GM12878 (cell line): ENCODE measurements around the gene C19orf81. TPM values are rescaled to one million over a fixed set of nuclear protein-coding genes. Genes with fewer than 3 reads are reported as not detected.

ENCODE experiments used
- ATAC-seq: fragments of 200-7000 bp; cut with Tn5 transposase; 3 replicates; pipeline ENCODE4 v1.9.1; 2020; ENCODE audit warnings: mild to moderate bottlenecking, moderate library complexity
- BruUV-seq: library from RNA; stranded (reverse); fragments of 400-500 nt; replicated peaks from 2 replicates; lab custom pipeline; 2021; lab: Mats Ljungman, UMichigan
- CTCF ChIA-PET: fragments of 300-600 bp; sonication (Branson Sonifier 250); formaldehyde crosslinking; extraction: SDS; loops from one replicate; lab custom pipeline; 2021; ENCODE audit warnings: inconsistent platforms; lab: Yijun Ruan, JAX
- POLR2A ChIA-PET: fragments of 350-600 bp; formaldehyde crosslinking; extraction: SDS; loops from one replicate; lab custom pipeline; 2021; ENCODE audit warnings: inconsistent platforms; lab: Charles Lee
- RAD21 ChIA-PET: fragments of 300-600 bp; sonication (Branson Sonifier 250); formaldehyde crosslinking; loops from one replicate; lab custom pipeline; 2023; ENCODE audit warnings: antibody characterized with exemption; ENCODE audit not compliant: unreplicated experiment; lab: Charles Lee
- SMC1A ChIA-PET: fragments of 300-600 bp; sonication (Branson Sonifier 250); formaldehyde crosslinking; loops from one replicate; lab custom pipeline; 2023; ENCODE audit not compliant: unreplicated experiment, uncharacterized antibody; lab: Charles Lee
- DNase-seq: peaks from one replicate; pipeline ENCODE4 v3.0.0-alpha.2; 2011; ENCODE audit warnings: low read depth, low spot score
- FAIRE-seq: peaks from 3 replicates; lab custom pipeline; 2011; peaks lifted over from hg19 to GRCh38; lab: Jason Lieb, UNC
- H2AFZ ChIP-seq: 2 replicates; pipeline ENCODE4 v1.6.0; 2011; ENCODE audit warnings: low read depth, low read length, control low read depth; ENCODE audit not compliant: control insufficient read depth
- H3K27ac ChIP-seq: 2 replicates; pipeline ENCODE4 v1.5.1; 2011; ENCODE audit warnings: control low read depth; ENCODE audit not compliant: control insufficient read depth, insufficient read depth
- H3K27me3 ChIP-seq, 2 experiments: replicated peaks in 1 of 2; 2 replicates each; pipeline versions ENCODE4 v1.6.0 to v1.6.1; 2011; ENCODE audit warnings: low read length in 1 of 2; ENCODE audit not compliant: control insufficient read depth in 2 of 2, insufficient read depth in 2 of 2
- H3K36me3 ChIP-seq, 2 experiments: 2 replicates each; pipeline ENCODE4 v1.5.1; 2011; ENCODE audit warnings: low read length in 1 of 2; ENCODE audit not compliant: control insufficient read depth in 2 of 2, insufficient read depth in 2 of 2
- H3K4me1 ChIP-seq: 2 replicates; pipeline ENCODE4 v1.6.1; 2011; ENCODE audit warnings: mild to moderate bottlenecking, low read length, moderate library complexity, mixed read lengths; ENCODE audit not compliant: control insufficient read depth, insufficient read depth
- H3K4me2 ChIP-seq: 2 replicates; pipeline ENCODE4 v1.6.0; 2011; ENCODE audit warnings: control low read depth; ENCODE audit not compliant: control insufficient read depth, insufficient read depth
- H3K4me3 ChIP-seq: fragments of 200-600 bp; sonication (generic); 2 replicates; pipeline ENCODE4 v1.5.1; 2016
- H3K79me2 ChIP-seq: 2 replicates; pipeline ENCODE4 v1.6.0; 2011; ENCODE audit warnings: low read length; ENCODE audit not compliant: control insufficient read depth, insufficient read depth
- H3K9ac ChIP-seq: 2 replicates; pipeline ENCODE4 v1.8.0; 2011; ENCODE audit warnings: low read length, control low read depth, mixed read lengths; ENCODE audit not compliant: control insufficient read depth, insufficient read depth
- H3K9me3 ChIP-seq: replicated peaks from 3 replicates; pipeline ENCODE4 v1.5.1; 2011; ENCODE audit warnings: mild to moderate bottlenecking, low read length; ENCODE audit not compliant: control insufficient read depth, insufficient read depth
- H4K20me1 ChIP-seq: 2 replicates; pipeline ENCODE4 v1.6.0; 2011; ENCODE audit not compliant: control insufficient read depth, insufficient read depth
- CBX3 ChIP-seq: fragments of 200-600 bp; sonication (generic); IDR thresholded peaks from 2 replicates; pipeline ENCODE4 v1.6.1; 2016; ENCODE audit warnings: low read depth, borderline replicate concordance
- CBX5 ChIP-seq: sonication (generic); IDR thresholded peaks from 2 replicates; pipeline ENCODE4 v1.6.1; 2016; ENCODE audit warnings: low read depth, moderate library complexity, mild to moderate bottlenecking, inconsistent platforms
- NFYA ChIP-seq: IDR thresholded peaks from 2 replicates; pipeline ENCODE4 v1.6.1; 2011; ENCODE audit warnings: low read depth, mild to moderate bottlenecking, low read length, improper control_type of control experiment, borderline replicate concordance
- NR2C2 ChIP-seq: IDR thresholded peaks from 2 replicates; pipeline ENCODE4 v1.6.1; 2011; ENCODE audit warnings: borderline replicate concordance, low read depth; ENCODE audit not compliant: control insufficient read depth, insufficient read length
- POLR2A ChIP-seq: IDR thresholded peaks from 2 replicates; pipeline ENCODE4 v1.6.1; 2011; ENCODE audit warnings: low read depth, mild to moderate bottlenecking, low read length
- RELA ChIP-seq: fragments of 450-650 bp; IDR thresholded peaks from 2 replicates; pipeline ENCODE4 v1.8.0; 2014; ENCODE audit warnings: borderline replicate concordance; ENCODE audit not compliant: partially characterized antibody
- SMAD5 ChIP-seq: IDR thresholded peaks from 2 replicates; pipeline ENCODE4 v1.6.1; 2016; ENCODE audit warnings: antibody characterized with exemption, low read depth
- SMARCA5 ChIP-seq: fragments of 450-650 bp; IDR thresholded peaks from 2 replicates; pipeline ENCODE4 v1.6.1; 2017; ENCODE audit warnings: mild to moderate bottlenecking
- YY1 ChIP-seq: IDR thresholded peaks from 2 replicates; pipeline ENCODE4 v1.6.1; 2011; ENCODE audit warnings: low read depth, mild to moderate bottlenecking, low read length
- ZSCAN29 ChIP-seq: fragments of 450-650 bp; IDR thresholded peaks from 2 replicates; pipeline ENCODE4 v1.6.1; 2017; ENCODE audit warnings: mild to moderate bottlenecking, moderate library complexity
- WGBS: methylation state at CpG from one replicate; pipeline ENCODE4 v1.1.6; 2016; ENCODE audit warnings: low lambda C conversion rate; ENCODE audit not compliant: insufficient replicate concordance, insufficient coverage; ENCODE audit errors: missing lambda C conversion rate; 5-methylcytosine and 5-hydroxymethylcytosine counted together
- in situ Hi-C: fragments of 300-500 bp; cut with MboI; formaldehyde crosslinking; loops from 9 replicates; pipeline ENCODE4 v1.14.3; 2018; ENCODE audit warnings: mixed read lengths
- intact Hi-C: fragments of 100-400 bp; cut with micrococcal nuclease; formaldehyde crosslinking; loops from one replicate; pipeline ENCODE4 v1.14.2; 2022; ENCODE audit not compliant: unreplicated experiment
- polyA plus RNA-seq, 11 experiments: library from polyadenylated mRNA; depleted of rRNA in 4 of 11; unstranded in 6 of 11; stranded (reverse) in 5 of 11; fragments of >200 nt; fragmentation: Nextera tagmentation in 4 of 11; fragmentation: Illumina TruSeq in 1 of 11; extraction: Ambion mirVana in 4 of 11; extraction: Trizol in 1 of 11; gene quantifications; 1 replicate in 1 of 11; 2 replicates in 10 of 11; pipeline versions ENCODE4 v1.2.1 to v1.2.3, GENCODE V29; 2011 to 2016; ENCODE audit warnings: inconsistent platforms in 2 of 11, missing spikeins in 2 of 11, low read depth in 1 of 11
- total RNA-seq, 4 experiments: library from RNA; depleted of rRNA in 3 of 4; stranded (reverse); fragments of >200 nt in 3 of 4; fragmentation: Illumina TruSeq in 1 of 4; extraction: Trizol in 1 of 4; gene quantifications; 2 replicates each; pipeline versions ENCODE4 v1.2.1 to v1.2.3, GENCODE V29; 2013 to 2021
- TF ChIP-seq, protein P1 (sequence below): fragments of 450-650 bp; formaldehyde crosslinking; IDR thresholded peaks from 2 replicates; pipeline ENCODE4 v1.5.0; 2022; ENCODE audit warnings: mild to moderate bottlenecking, missing genetic modification characterization
- TF ChIP-seq, protein P2 (sequence below): IDR thresholded peaks from 2 replicates; pipeline ENCODE4 v1.6.1; 2012; ENCODE audit warnings: low read depth, low read length, improper control_type of control experiment
- TF ChIP-seq, protein P3 (sequence below): IDR thresholded peaks from 2 replicates; pipeline ENCODE4 v1.6.1; 2012; ENCODE audit warnings: low read length, inconsistent platforms

Gene C19orf81
- total and polyA plus RNA-seq, 10 of the 15 experiments (the other 5 are each of a cell fraction or from before 2014, with no cell fraction given): 0.69 TPM; not detected in 9

DNA sequence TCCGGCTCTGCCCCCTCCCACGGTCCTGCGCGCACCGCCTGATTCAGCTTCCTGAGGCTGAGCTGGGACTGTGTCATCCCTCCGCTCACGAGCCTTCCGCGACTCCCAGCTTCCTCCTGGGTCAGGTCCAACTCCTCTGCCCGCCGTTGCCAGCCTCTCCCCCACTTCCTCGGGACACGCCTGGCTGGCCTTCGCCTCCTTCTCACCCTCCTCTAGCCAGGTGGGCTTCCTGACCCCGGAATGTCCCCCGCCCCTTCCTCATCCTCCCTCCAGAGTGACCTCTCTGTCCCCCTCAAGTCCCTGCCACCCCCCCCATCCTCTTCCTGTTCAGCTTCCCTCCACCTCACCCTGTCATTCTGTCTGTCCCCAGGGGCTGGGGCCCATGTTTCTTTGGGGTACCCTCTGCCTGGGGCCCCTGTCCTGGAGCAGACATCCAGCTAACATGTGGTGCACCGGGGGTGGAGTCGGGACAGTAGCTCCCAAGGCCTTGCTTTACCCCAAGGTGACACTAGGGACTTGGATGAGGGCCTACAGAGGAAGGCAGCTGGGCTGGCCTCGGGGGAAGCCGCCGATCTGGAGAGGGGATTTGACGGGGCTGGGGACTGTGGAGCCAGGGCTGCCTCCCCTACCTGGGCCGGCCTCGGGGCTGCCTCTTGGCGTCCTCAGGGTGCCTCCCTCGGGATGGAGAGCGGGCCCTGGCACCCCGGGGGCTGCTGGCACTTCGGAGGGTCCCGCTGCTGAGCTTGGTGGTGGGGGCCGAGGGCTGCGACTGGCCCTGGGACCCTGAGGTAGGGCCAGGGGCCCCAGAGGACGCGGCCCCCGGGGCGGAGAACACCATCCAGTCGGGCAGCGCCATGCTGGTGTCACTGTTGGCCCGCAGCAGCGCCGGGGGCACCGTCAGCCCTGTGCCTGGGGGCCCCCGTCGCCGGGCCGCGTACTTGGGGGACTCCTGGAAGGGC lies 53.9 kb downstream of the C19orf81 start:
- 22% methylated on average over 46 of the region's 47 CpGs for WGBS
- H4K20me1 ChIP-seq: no peaks in the 10 kb centered on the region
- no peak for FAIRE-seq
- no TSS peak for BruUV-seq
- ChIA-PET SMC1A (interaction anchor here (0.5 to 0.8 kb wide), 2 partner anchors 219 to 890 kb away, joined by 3 read pairs; no protein-coding TSS in a partner anchor), RAD21 (interaction anchor here (1.4 kb wide), 1 partner anchor 219 kb away, joined by 5 read pairs; no protein-coding TSS in a partner anchor), CTCF (interaction anchor here (1.2 to 1.9 kb wide), 3 partner anchors 80 to 219 kb away, joined by 4 to 7 read pairs (median 4); no protein-coding TSS in a partner anchor), POLR2A (no interaction called here)
- no peaks in the 10 kb centered on the region for H3K4me1 ChIP-seq
- no peak overlapping the region for H3K27ac ChIP-seq
- no peak overlapping the region for H3K4me3 ChIP-seq
- no peak overlapping the region for H2AFZ ChIP-seq
- intact Hi-C loops: no loop called here
- H3K36me3 ChIP-seq: no peaks in the 10 kb centered on the region
- H3K9ac ChIP-seq: no peak overlapping the region
- no peak overlapping the region for H3K4me2 ChIP-seq
- in situ Hi-C loops: no loop called here
- no peaks in the 10 kb centered on the region for H3K79me2 ChIP-seq
- no peak for TF ChIP-seq NFYA
- TF ChIP-seq, protein P1, sequence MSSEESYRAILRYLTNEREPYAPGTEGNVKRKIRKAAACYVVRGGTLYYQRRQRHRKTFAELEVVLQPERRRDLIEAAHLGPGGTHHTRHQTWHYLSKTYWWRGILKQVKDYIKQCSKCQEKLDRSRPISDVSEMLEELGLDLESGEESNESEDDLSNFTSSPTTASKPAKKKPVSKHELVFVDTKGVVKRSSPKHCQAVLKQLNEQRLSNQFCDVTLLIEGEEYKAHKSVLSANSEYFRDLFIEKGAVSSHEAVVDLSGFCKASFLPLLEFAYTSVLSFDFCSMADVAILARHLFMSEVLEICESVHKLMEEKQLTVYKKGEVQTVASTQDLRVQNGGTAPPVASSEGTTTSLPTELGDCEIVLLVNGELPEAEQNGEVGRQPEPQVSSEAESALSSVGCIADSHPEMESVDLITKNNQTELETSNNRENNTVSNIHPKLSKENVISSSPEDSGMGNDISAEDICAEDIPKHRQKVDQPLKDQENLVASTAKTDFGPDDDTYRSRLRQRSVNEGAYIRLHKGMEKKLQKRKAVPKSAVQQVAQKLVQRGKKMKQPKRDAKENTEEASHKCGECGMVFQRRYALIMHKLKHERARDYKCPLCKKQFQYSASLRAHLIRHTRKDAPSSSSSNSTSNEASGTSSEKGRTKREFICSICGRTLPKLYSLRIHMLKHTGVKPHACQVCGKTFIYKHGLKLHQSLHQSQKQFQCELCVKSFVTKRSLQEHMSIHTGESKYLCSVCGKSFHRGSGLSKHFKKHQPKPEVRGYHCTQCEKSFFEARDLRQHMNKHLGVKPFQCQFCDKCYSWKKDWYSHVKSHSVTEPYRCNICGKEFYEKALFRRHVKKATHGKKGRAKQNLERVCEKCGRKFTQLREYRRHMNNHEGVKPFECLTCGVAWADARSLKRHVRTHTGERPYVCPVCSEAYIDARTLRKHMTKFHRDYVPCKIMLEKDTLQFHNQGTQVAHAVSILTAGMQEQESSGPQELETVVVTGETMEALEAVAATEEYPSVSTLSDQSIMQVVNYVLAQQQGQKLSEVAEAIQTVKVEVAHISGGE (CRISPR knock-in tag): no peak
- TF ChIP-seq CBX3: no peak
- TF ChIP-seq, protein P2, sequence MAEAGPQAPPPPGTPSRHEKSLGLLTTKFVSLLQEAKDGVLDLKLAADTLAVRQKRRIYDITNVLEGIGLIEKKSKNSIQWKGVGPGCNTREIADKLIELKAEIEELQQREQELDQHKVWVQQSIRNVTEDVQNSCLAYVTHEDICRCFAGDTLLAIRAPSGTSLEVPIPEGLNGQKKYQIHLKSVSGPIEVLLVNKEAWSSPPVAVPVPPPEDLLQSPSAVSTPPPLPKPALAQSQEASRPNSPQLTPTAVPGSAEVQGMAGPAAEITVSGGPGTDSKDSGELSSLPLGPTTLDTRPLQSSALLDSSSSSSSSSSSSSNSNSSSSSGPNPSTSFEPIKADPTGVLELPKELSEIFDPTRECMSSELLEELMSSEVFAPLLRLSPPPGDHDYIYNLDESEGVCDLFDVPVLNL: no peak
- no peak for TF ChIP-seq ZSCAN29
- TF ChIP-seq, protein P3, sequence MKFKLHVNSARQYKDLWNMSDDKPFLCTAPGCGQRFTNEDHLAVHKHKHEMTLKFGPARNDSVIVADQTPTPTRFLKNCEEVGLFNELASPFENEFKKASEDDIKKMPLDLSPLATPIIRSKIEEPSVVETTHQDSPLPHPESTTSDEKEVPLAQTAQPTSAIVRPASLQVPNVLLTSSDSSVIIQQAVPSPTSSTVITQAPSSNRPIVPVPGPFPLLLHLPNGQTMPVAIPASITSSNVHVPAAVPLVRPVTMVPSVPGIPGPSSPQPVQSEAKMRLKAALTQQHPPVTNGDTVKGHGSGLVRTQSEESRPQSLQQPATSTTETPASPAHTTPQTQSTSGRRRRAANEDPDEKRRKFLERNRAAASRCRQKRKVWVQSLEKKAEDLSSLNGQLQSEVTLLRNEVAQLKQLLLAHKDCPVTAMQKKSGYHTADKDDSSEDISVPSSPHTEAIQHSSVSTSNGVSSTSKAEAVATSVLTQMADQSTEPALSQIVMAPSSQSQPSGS: no peak
- TF ChIP-seq RELA: no peak
- no peak for TF ChIP-seq CBX5
- TF ChIP-seq NR2C2: no peak
- TF ChIP-seq SMAD5: no peak
- no peak for TF ChIP-seq SMARCA5
- no peak for TF ChIP-seq POLR2A
- no peak for TF ChIP-seq YY1
- ATAC-seq: no peak
- no peak for DNase-seq
- no peaks in the 10 kb centered on the region for H3K9me3 ChIP-seq
- H3K27me3 ChIP-seq: no peaks in the 10 kb centered on the region; a peak in 1 of 4 replicates
